Vagina (tissue), 2 donors: ENCODE results near the gene C16orf54. TPM values are rescaled to one million over a fixed set of nuclear protein-coding genes. Genes with fewer than 3 reads are reported as not detected.
"Not testable (repeated sequence)": the region's sequence is repeated elsewhere in the genome, so short reads cannot be mapped to it uniquely, and the experiment has no call there.

Experiments used
- DNase-seq, 2 donors: peaks; one replicate each; pipeline ENCODE4 v3.0.0-alpha.2; 2017; ENCODE audit errors: extremely low spot score in 2 of 2
- H3K27ac ChIP-seq: fragments of 200-600 bp; sonication (generic); one replicate; pipeline ENCODE4 v1.5.1; 2019
- H3K27me3 ChIP-seq: fragments of 200-600 bp; sonication (generic); one replicate; pipeline ENCODE4 v1.5.1; 2019
- H3K36me3 ChIP-seq, 2 donors: fragments of 200-600 bp; sonication (generic); one replicate each; pipeline ENCODE4 v1.5.1; 2017 to 2019
- H3K4me1 ChIP-seq: fragments of 200-600 bp; sonication (generic); one replicate; pipeline ENCODE4 v1.5.1; 2019
- H3K4me3 ChIP-seq, 2 donors: fragments of 200-600 bp; sonication (generic); 1 replicate in 1 of 2; 2 replicates in 1 of 2; pipeline ENCODE4 v1.5.1; 2016 to 2019
- H3K9me3 ChIP-seq: fragments of 200-600 bp; sonication (generic); one replicate; pipeline ENCODE4 v1.5.1; 2019
- POLR2A ChIP-seq, 2 donors: fragments of 450-650 bp; IDR thresholded peaks; one replicate each; pipeline ENCODE4 v1.6.1; 2017; ENCODE audit warnings: antibody characterized with exemption in 2 of 2, mild to moderate bottlenecking in 2 of 2, moderate library complexity in 2 of 2
- POLR2AphosphoS5 ChIP-seq, 2 donors: sonication (generic); formaldehyde crosslinking; IDR thresholded peaks; one replicate each; pipeline ENCODE4 v1.9.0; 2017; ENCODE audit warnings: antibody characterized with exemption in 2 of 2, mild to moderate bottlenecking in 2 of 2, low read depth in 1 of 2; ENCODE audit not compliant: insufficient read depth in 1 of 2
- intact Hi-C: fragments of 100-400 bp; cut with DNase I; formaldehyde crosslinking; loops from one replicate; pipeline ENCODE4 v1.15.1; 2023
- total RNA-seq: library from RNA; depleted of rRNA; stranded (reverse); fragments of >200 nt; gene quantifications from one replicate; pipeline ENCODE4 v1.2.3, GENCODE V29; 2016
- TF ChIP-seq, protein P1 (sequence below), 3 experiments: fragments of 450-650 bp in 2 of 3; fragments of 200-600 bp in 1 of 3; sonication (generic) in 1 of 3; IDR thresholded peaks; one replicate each; pipeline ENCODE4 v1.5.1; 2017 to 2019; ENCODE audit warnings: antibody characterized with exemption in 3 of 3, mild to moderate bottlenecking in 2 of 3, moderate library complexity in 2 of 3

The C16orf54 gene, protein sequence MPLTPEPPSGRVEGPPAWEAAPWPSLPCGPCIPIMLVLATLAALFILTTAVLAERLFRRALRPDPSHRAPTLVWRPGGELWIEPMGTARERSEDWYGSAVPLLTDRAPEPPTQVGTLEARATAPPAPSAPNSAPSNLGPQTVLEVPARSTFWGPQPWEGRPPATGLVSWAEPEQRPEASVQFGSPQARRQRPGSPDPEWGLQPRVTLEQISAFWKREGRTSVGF
- total RNA-seq: 3.2 TPM

DNA sequence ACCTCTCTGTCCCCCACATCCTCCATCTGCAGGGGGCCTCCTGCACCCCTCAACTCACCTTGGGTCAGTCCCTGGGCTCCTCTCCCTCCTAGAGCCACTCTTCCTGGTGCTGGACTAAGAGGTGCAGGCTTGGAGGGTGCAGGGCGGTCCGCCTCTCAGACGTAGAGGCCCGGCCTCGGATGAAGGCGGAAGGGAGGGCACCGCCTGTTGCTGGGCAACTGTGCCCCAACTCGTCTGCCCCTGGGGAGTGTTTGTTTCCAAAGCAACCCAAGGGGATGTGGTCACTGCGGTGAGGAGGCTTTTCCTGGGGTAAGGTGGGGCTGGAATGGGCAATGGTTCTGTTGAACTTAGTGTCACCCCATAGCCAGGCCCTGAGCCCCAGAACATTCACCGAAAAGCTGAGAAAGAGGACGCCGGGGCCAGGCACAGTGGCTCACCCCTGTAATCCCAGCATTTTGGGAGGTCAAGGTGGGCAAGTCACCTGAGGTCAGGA is at the start of gene C16orf54:
Gene C16orf54, minus strand, starts transcription at position 138 of the 493 bp plus-strand sequence. CDS start 1,039 bp downstream, outside the sequence.
- Histone ChIP-seq H3K4me1 (no peaks in the 10 kb centered on the region), H3K9me3 (no peaks in the 10 kb centered on the region), H3K4me3 (peak within 1 kb of the TSS in 1 of 2 donors; percentile 37), H3K27ac (no peak within 1 kb of the TSS), H3K27me3 (no peaks in the 10 kb centered on the region), H3K36me3 (no peaks in the 10 kb centered on the region)
- TF ChIP-seq, protein P1, sequence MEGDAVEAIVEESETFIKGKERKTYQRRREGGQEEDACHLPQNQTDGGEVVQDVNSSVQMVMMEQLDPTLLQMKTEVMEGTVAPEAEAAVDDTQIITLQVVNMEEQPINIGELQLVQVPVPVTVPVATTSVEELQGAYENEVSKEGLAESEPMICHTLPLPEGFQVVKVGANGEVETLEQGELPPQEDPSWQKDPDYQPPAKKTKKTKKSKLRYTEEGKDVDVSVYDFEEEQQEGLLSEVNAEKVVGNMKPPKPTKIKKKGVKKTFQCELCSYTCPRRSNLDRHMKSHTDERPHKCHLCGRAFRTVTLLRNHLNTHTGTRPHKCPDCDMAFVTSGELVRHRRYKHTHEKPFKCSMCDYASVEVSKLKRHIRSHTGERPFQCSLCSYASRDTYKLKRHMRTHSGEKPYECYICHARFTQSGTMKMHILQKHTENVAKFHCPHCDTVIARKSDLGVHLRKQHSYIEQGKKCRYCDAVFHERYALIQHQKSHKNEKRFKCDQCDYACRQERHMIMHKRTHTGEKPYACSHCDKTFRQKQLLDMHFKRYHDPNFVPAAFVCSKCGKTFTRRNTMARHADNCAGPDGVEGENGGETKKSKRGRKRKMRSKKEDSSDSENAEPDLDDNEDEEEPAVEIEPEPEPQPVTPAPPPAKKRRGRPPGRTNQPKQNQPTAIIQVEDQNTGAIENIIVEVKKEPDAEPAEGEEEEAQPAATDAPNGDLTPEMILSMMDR (IDR thresholded peaks at IDR 0.05): no peak
- TF ChIP-seq POLR2A (IDR thresholded peaks at IDR 0.05) (no peak), POLR2AphosphoS5 (IDR thresholded peaks at IDR 0.05; ENCODE audit: insufficient read depth in 1 of 2, low read depth in 1 of 2) (peak in 1 of 2 donors; percentile 47)
- intact Hi-C loops: no loop called here
- no peak for DNase-seq

DNA sequence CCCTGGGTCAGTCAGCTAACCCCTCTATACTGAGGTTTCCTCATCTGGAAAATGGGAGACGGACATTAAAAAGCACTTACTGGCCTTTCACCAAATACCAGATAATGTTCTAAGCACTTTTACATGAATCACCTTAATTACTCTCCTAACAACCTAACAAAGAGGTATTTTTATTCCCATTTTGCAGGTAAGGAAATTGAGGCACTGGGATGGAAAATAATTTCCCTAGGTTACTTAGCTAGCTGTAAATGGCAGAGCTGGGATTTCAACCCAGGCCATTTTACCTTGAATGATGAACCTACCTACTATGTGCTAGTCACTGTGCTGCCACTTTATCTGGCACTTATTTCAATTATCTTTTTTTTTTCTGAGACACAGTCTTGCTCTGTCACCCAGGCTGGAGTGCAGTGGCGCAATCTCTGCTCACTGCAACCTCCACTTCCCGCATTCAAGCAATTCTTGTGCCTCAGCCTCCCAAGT is 48.5 kb upstream of the C16orf54 start:
- Histone ChIP-seq H3K27me3 (no peaks in the 10 kb centered on the region), H3K27ac (no peak overlapping the region), H3K4me3 (no peak overlapping the region), H3K9me3 (no peaks in the 10 kb centered on the region), H3K36me3 (peaks cover 0 to 25% of the 10 kb centered on the region in 2 donors), H3K4me1 (peaks cover 25% of the 10 kb centered on the region)
- intact Hi-C loops: no loop called here
- TF ChIP-seq POLR2A (IDR thresholded peaks at IDR 0.05): no peak
- TF ChIP-seq POLR2AphosphoS5 (IDR thresholded peaks at IDR 0.05; ENCODE audit: insufficient read depth in 1 of 2, low read depth in 1 of 2): no peak
- TF ChIP-seq, protein P1 (IDR thresholded peaks at IDR 0.05): no peak
- no peak for DNase-seq

DNA sequence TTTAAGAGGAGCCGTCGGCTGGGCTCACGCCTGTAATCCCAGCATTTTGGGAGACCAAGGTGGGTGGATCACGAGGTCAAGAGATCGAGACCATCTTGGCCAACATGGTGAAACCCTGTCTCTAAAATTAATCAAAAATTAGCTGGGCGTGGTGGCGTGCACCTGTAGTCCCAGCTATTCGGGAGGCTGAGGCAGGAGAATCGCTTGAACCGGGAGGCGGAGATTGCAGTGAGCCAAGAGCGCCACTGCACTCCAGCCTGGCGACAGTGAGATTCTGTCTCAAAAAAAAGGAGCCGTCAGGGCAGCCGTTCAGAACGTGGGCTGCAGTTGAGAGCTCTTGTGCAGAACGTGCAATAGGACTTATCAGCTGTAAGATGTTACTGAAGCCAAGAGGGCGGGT is 47.4 kb upstream of the C16orf54 start:
- Histone ChIP-seq H3K4me1 (peaks cover 25% of the 10 kb centered on the region), H3K36me3 (peaks cover 0 to 14% of the 10 kb centered on the region in 2 donors)
- H3K9me3 ChIP-seq, DNase-seq, H3K27ac ChIP-seq, H3K4me3 ChIP-seq, H3K27me3 ChIP-seq, intact Hi-C loops: not testable (repeated sequence)

DNA sequence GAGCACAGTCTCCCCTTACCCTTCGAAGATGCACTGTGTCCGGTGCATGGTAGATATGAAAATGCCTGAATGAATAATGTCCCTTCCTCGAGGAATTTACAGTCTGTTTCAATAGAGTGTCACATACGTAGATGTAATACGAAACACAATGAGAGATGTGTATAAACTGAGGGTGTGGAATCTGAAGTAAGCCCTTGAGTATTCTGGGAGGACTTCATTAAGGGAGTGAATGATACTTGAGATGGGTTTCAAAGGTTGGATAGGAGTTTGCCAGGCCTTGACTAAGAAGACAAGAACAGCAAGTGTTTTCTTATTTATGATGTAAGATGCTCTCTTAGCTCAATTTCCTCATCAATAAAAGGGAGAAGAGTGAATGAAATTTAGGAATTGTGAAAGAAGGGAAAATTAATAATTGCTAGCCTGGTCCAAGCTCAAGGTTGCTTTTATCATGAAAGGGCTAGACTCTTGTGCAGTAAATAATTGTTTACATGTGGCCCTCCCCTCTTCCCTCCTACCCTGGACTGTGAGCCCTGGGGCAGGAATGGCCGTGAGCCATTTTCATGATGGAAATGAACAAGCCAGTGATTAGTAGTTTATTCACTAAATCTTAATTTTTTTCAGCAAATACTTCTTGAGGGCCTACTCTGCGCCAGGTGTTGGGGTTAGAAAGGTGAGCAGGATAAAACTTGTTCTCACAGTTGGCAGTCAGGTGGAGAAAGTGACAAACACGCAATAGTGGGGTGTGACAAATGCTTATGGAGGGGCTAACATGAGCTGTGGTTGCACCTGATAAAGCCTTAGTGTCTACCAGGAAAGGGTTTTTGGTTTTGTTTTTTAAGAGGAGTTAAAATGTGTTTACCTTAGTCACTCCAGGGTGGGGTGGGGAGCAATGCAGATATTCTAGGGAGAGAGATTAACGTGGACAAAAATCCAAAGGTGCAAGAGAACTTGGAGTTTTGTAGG is 46.3 kb upstream of the C16orf54 start:
- Histone ChIP-seq H3K4me1 (peaks cover 25% of the 10 kb centered on the region), H3K9me3 (no peaks in the 10 kb centered on the region), H3K4me3 (peak overlapping the region in 1 of 2 donors; percentile 69), H3K27ac (no peak overlapping the region), H3K27me3 (no peaks in the 10 kb centered on the region), H3K36me3 (peaks cover 0 to 6% of the 10 kb centered on the region in 2 donors)
- no peak for TF ChIP-seq POLR2AphosphoS5 (IDR thresholded peaks at IDR 0.05; ENCODE audit: insufficient read depth in 1 of 2, low read depth in 1 of 2)
- TF ChIP-seq, protein P1 (IDR thresholded peaks at IDR 0.05): no peak
- TF ChIP-seq POLR2A (IDR thresholded peaks at IDR 0.05): no peak
- DNase-seq: no peak
- intact Hi-C loops: no loop called here

DNA sequence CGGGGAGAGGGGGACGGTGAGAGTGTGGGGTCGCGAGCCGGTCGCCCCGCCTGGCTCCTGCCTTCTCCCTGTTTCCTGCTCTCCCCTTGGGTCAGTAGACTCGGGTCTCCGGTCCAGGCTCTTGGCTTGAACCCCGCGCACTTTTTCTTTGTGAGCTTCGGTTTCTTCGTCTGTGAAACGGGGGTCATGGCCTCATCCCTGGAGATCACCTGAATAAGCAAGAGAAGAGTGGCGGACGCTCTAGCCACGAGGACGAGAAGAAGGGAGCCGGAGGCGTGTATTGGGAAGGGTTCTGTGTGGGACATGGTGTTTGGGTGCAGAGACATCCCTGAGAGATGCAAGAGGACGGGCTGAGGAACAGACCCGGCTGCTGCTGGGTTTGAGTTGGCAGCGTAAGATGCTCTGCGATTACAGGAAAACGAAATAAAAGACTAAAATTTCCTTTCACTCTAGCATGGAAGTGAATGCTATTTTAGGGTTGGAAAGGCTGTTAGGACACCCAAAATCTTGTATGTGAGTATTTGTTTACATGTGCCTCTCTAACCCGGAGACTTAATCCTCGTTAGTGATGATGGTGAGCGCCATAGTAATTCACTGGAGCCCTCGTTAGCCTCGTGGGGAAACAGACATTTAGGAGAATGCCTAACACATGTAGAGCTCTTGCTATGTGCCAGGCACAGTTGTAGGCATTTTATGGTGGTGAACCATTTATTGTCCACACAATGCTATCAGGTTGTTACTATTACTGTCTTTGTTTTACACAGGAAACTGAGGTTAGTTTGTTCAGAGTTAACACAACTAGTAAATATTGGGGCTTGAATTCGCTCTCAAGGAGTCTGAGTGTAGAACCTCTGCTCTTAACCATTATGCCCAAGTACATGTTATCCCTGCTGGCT is 45.4 kb upstream of the C16orf54 start:
- Histone ChIP-seq H3K27me3 (no peaks in the 10 kb centered on the region), H3K9me3 (no peaks in the 10 kb centered on the region), H3K36me3 (no peaks in the 10 kb centered on the region), H3K4me3 (peak overlapping the region; percentile 69), H3K27ac (peak overlapping the region; percentile 91), H3K4me1 (peaks cover 25% of the 10 kb centered on the region)
- intact Hi-C loops: no loop called here
- no peak for DNase-seq
- TF ChIP-seq POLR2A (IDR thresholded peaks at IDR 0.05) (no peak), POLR2AphosphoS5 (IDR thresholded peaks at IDR 0.05; ENCODE audit: insufficient read depth in 1 of 2, low read depth in 1 of 2) (no peak)
